H1 (cell line): ENCODE results near the gene AGR2. TPM values are rescaled to one million over a fixed set of nuclear protein-coding genes. Genes with fewer than 3 reads are reported as not detected.

ENCODE experiments used
- CTCF ChIA-PET: fragments of 300-600 bp; sonication (Branson Sonifier 250); formaldehyde crosslinking; loops from one replicate; lab custom pipeline; 2021; ENCODE audit not compliant: partially characterized antibody; lab: Charles Lee
- POLR2A ChIA-PET: fragments of 300-600 bp; sonication (Branson Sonifier 250); formaldehyde crosslinking; loops from one replicate; lab custom pipeline; 2021; ENCODE audit warnings: inconsistent platforms; ENCODE audit not compliant: partially characterized antibody; lab: Charles Lee
- DNase-seq, 2 experiments: peaks; one replicate each; pipeline versions ENCODE4 v3.0.0 to v3.0.0-alpha.2; 2010 to 2022; ENCODE audit warnings: low spot score in 2 of 2, low read depth in 1 of 2, mixed read lengths in 1 of 2
- FAIRE-seq: peaks from 2 replicates; lab custom pipeline; 2011; peaks lifted over from hg19 to GRCh38; lab: Jason Lieb, UNC
- H2AFZ ChIP-seq: 2 replicates; pipeline ENCODE4 v1.8.1; 2012; ENCODE audit warnings: low read length, inconsistent platforms
- H2AK5ac ChIP-seq: 2 replicates; pipeline ENCODE4 v1.6.1; 2013; ENCODE audit warnings: low read depth, low read length
- H2BK120ac ChIP-seq: replicated peaks from 2 replicates; pipeline ENCODE3; 2013; ENCODE audit warnings: low read depth, low read length, inconsistent platforms
- H2BK12ac ChIP-seq: 2 replicates; pipeline ENCODE4 v1.6.1; 2013; ENCODE audit warnings: low read depth, low read length
- H2BK15ac ChIP-seq: 2 replicates; pipeline ENCODE4 v1.6.1; 2013; ENCODE audit warnings: low read length
- H2BK20ac ChIP-seq: 2 replicates; pipeline ENCODE4 v1.6.1; 2013; ENCODE audit warnings: low read length
- H2BK5ac ChIP-seq: 2 replicates; pipeline ENCODE4 v1.6.1; 2013; ENCODE audit warnings: low read depth, low read length
- H3K14ac ChIP-seq: 2 replicates; pipeline ENCODE4 v1.6.1; 2013; ENCODE audit warnings: inconsistent platforms; ENCODE audit not compliant: insufficient read length
- H3K18ac ChIP-seq: 2 replicates; pipeline ENCODE4 v1.6.1; 2013; ENCODE audit warnings: low read length; ENCODE audit errors: extremely low read depth
- H3K23ac ChIP-seq: 2 replicates; pipeline ENCODE4 v1.6.1; 2013; ENCODE audit warnings: inconsistent platforms; ENCODE audit not compliant: insufficient read length
- H3K23me2 ChIP-seq: 2 replicates; pipeline ENCODE4 v1.6.1; 2013; ENCODE audit warnings: low read depth, low read length
- H3K27ac ChIP-seq: 2 replicates; pipeline ENCODE4 v1.6.1; 2011; ENCODE audit warnings: low read depth, low read length, inconsistent platforms
- H3K27me3 ChIP-seq, 4 experiments: replicated peaks in 1 of 4; 1 replicate in 1 of 4; 2 replicates in 3 of 4; pipeline versions ENCODE4 v1.6.1 to v1.8.1; 2011 to 2013; ENCODE audit warnings: low read length in 3 of 4, mild to moderate bottlenecking in 3 of 4, inconsistent platforms in 2 of 4, mixed read lengths in 2 of 4, moderate library complexity in 1 of 4; ENCODE audit not compliant: control insufficient read depth in 3 of 4, insufficient read depth in 3 of 4; ENCODE audit errors: extremely low read depth in 1 of 4
- H3K36me3 ChIP-seq, 4 experiments: 2 replicates each; pipeline versions ENCODE4 v1.6.1 to v1.8.1; 2011 to 2013; ENCODE audit warnings: mild to moderate bottlenecking in 4 of 4, low read length in 3 of 4, moderate library complexity in 2 of 4, control low read depth in 1 of 4, inconsistent platforms in 1 of 4; ENCODE audit not compliant: insufficient read depth in 4 of 4, control insufficient read depth in 2 of 4
- H3K4ac ChIP-seq: replicated peaks from 2 replicates; pipeline ENCODE3; 2013; ENCODE audit warnings: low read length, low read depth, mixed read lengths, inconsistent platforms; ENCODE audit not compliant: insufficient read length
- H3K4me1 ChIP-seq, 4 experiments: replicated peaks in 1 of 4; 1 replicate in 1 of 4; 2 replicates in 3 of 4; pipeline versions ENCODE4 v1.6.1 to v1.8.1; 2011 to 2013; ENCODE audit warnings: low read length in 3 of 4, inconsistent platforms in 2 of 4, mixed read lengths in 1 of 4; ENCODE audit not compliant: insufficient read depth in 4 of 4, control insufficient read depth in 3 of 4
- H3K4me2 ChIP-seq, 2 experiments: 2 replicates each; pipeline versions ENCODE4 v1.6.1 to v1.8.1; 2011 to 2013; ENCODE audit warnings: low read depth in 2 of 2, low read length in 2 of 2, control low read depth in 1 of 2, inconsistent platforms in 1 of 2, mild to moderate bottlenecking in 1 of 2; ENCODE audit not compliant: insufficient read depth in 1 of 2
- H3K4me3 ChIP-seq, 4 experiments: fragments of 200-600, 300-600 bp in 1 of 4; sonication (generic), shearing (Covaris generic), sonication (Bioruptor Twin) in 1 of 4; 2 replicates each; pipeline versions ENCODE4 v1.5.1 to v1.8.1; 2011 to 2016; ENCODE audit warnings: low read length in 4 of 4, low read depth in 3 of 4, control low read depth in 2 of 4, inconsistent platforms in 2 of 4, mild to moderate bottlenecking in 2 of 4, mixed read lengths in 1 of 4, moderate library complexity in 1 of 4; ENCODE audit not compliant: insufficient read depth in 2 of 4; ENCODE audit errors: extremely low read depth in 1 of 4
- H3K56ac ChIP-seq: replicated peaks from 2 replicates; pipeline ENCODE3; 2013; ENCODE audit warnings: low read depth, mild to moderate bottlenecking, mixed read lengths, low read length, inconsistent platforms; ENCODE audit not compliant: insufficient read length
- H3K79me1 ChIP-seq: 2 replicates; pipeline ENCODE4 v1.6.1; 2013; ENCODE audit warnings: low read depth, low read length, control low read depth
- H3K79me2 ChIP-seq, 2 experiments: 2 replicates each; pipeline versions ENCODE4 v1.6.1 to v1.8.1; 2012 to 2013; ENCODE audit warnings: low read length in 2 of 2, mild to moderate bottlenecking in 2 of 2, inconsistent platforms in 1 of 2; ENCODE audit not compliant: insufficient read depth in 2 of 2, control insufficient read depth in 1 of 2
- H3K9ac ChIP-seq, 4 experiments: replicated peaks in 1 of 4; 1 replicate in 1 of 4; 2 replicates in 3 of 4; pipeline versions ENCODE4 v1.6.1 to v1.8.1; 2011 to 2013; ENCODE audit warnings: low read depth in 3 of 4, low read length in 3 of 4, control low read depth in 2 of 4, mild to moderate bottlenecking in 2 of 4, moderate library complexity in 2 of 4, inconsistent platforms in 1 of 4; ENCODE audit errors: extremely low read depth in 1 of 4
- H3K9me3 ChIP-seq, 2 experiments: 2 replicates each; pipeline versions ENCODE4 v1.6.1 to v1.8.1; 2012 to 2013; ENCODE audit warnings: mild to moderate bottlenecking in 2 of 2, moderate library complexity in 2 of 2, control low read depth in 1 of 2, inconsistent platforms in 1 of 2, low read depth in 1 of 2, low read length in 1 of 2, mixed read lengths in 1 of 2; ENCODE audit not compliant: insufficient read depth in 2 of 2
- H4K20me1 ChIP-seq, 2 experiments: replicated peaks in 1 of 2; 2 replicates each; pipeline versions ENCODE3 to v1.8.1; 2011 to 2013; ENCODE audit warnings: inconsistent platforms in 2 of 2, low read length in 2 of 2, mild to moderate bottlenecking in 1 of 2; ENCODE audit not compliant: insufficient read depth in 2 of 2, control insufficient read depth in 1 of 2
- H4K5ac ChIP-seq: 2 replicates; pipeline ENCODE4 v1.6.1; 2013; ENCODE audit warnings: low read length, low read depth, mixed read lengths, inconsistent platforms; ENCODE audit not compliant: insufficient read length
- H4K8ac ChIP-seq: 2 replicates; pipeline ENCODE4 v1.8.0; 2013; ENCODE audit warnings: mild to moderate bottlenecking, moderate library complexity, low read length, inconsistent platforms; ENCODE audit not compliant: insufficient read depth; ENCODE audit errors: extremely low read depth
- H4K91ac ChIP-seq: replicated peaks from 2 replicates; pipeline ENCODE3; 2013; ENCODE audit warnings: low read length, mixed read lengths, inconsistent platforms; ENCODE audit not compliant: insufficient read length
- BCL11A ChIP-seq, 2 experiments: IDR thresholded peaks; one replicate each; pipeline ENCODE4 v1.6.1; 2011; ENCODE audit warnings: low read depth in 2 of 2, low read length in 2 of 2, mild to moderate bottlenecking in 2 of 2
- CBX8 ChIP-seq: fragments of 300-800, 300-1000 bp; sonication (generic); IDR thresholded peaks from 2 replicates; pipeline ENCODE4 v1.7.1; 2016; ENCODE audit warnings: low read depth, low read length, borderline replicate concordance
- GABPA ChIP-seq: IDR thresholded peaks from 2 replicates; pipeline ENCODE4 v1.6.1; 2011; ENCODE audit warnings: mild to moderate bottlenecking, low read length, moderate library complexity, borderline replicate concordance; ENCODE audit not compliant: insufficient read depth
- HDAC2 ChIP-seq, 2 experiments: fragments of 300-600 bp in 1 of 2; sonication (generic) in 1 of 2; IDR thresholded peaks; 2 replicates each; pipeline ENCODE4 v1.6.1; 2011 to 2012; ENCODE audit warnings: low read depth in 2 of 2, low read length in 2 of 2, mild to moderate bottlenecking in 2 of 2, moderate library complexity in 2 of 2, borderline replicate concordance in 1 of 2, inconsistent platforms in 1 of 2
- HDAC6 ChIP-seq: IDR thresholded peaks from one replicate; pipeline ENCODE4 v1.7.1; 2012; ENCODE audit warnings: low read depth, mild to moderate bottlenecking, inconsistent platforms, low read length, moderate library complexity
- JUN ChIP-seq: IDR thresholded peaks from 2 replicates; pipeline ENCODE4 v1.6.1; 2011; ENCODE audit warnings: low read depth, mild to moderate bottlenecking, improper control_type of control experiment, low read length
- KDM4A ChIP-seq: IDR thresholded peaks from one replicate; pipeline ENCODE4 v1.7.1; 2012; ENCODE audit warnings: low read depth, mild to moderate bottlenecking, moderate library complexity, low read length, inconsistent platforms; ENCODE audit not compliant: severe bottlenecking
- POLR2AphosphoS5 ChIP-seq: IDR thresholded peaks from 2 replicates; pipeline ENCODE4 v1.6.1; 2011; ENCODE audit warnings: low read depth, low read length
- RBBP5 ChIP-seq: IDR thresholded peaks from 2 replicates; pipeline ENCODE4 v1.7.1; 2012; ENCODE audit warnings: low read depth, mild to moderate bottlenecking, inconsistent platforms, low read length, moderate library complexity, borderline replicate concordance
- RNF2 ChIP-seq: fragments of 200-900, 300-1000 bp; sonication (generic); IDR thresholded peaks from 2 replicates; pipeline ENCODE4 v1.7.1; 2016; ENCODE audit warnings: borderline replicate concordance, low read depth, mild to moderate bottlenecking, antibody characterized with exemption, low read length; ENCODE audit not compliant: poor library complexity, severe bottlenecking; ENCODE audit errors: missing control alignments
- SAP30 ChIP-seq: fragments of 300-600 bp; sonication (generic); IDR thresholded peaks from 2 replicates; pipeline ENCODE4 v1.7.1; 2012; ENCODE audit warnings: low read length, moderate library complexity, mild to moderate bottlenecking, inconsistent platforms; ENCODE audit not compliant: insufficient read depth, insufficient replicate concordance
- SRF ChIP-seq: IDR thresholded peaks from 2 replicates; pipeline ENCODE4 v1.6.1; 2011; ENCODE audit warnings: mild to moderate bottlenecking, low read depth, low read length, moderate library complexity
- YY1 ChIP-seq: IDR thresholded peaks from 2 replicates; pipeline ENCODE4 v1.6.1; 2011; ENCODE audit warnings: low read depth, mild to moderate bottlenecking, low read length
- WGBS, 2 experiments: shearing (Covaris generic) in 1 of 2; methylation state at CpG; one replicate each; pipeline versions ENCODE4 v1.1.6 to v1.1.7; 2013 to 2015; ENCODE audit warnings: low lambda C conversion rate in 2 of 2, mixed read lengths in 2 of 2, inconsistent platforms in 1 of 2, low coverage in 1 of 2, missing lambda C conversion rate in 1 of 2; ENCODE audit not compliant: insufficient replicate concordance in 2 of 2, insufficient coverage in 1 of 2, insufficient read length in 1 of 2; ENCODE audit errors: extremely low coverage in 1 of 2, missing lambda C conversion rate in 1 of 2; 5-methylcytosine and 5-hydroxymethylcytosine counted together
- polyA plus RNA-seq, 7 experiments: library from polyadenylated mRNA; depleted of rRNA in 3 of 7; stranded (reverse) in 5 of 7; unstranded in 2 of 7; fragments of >200 nt in 5 of 7; fragments of 200-250 nt in 2 of 7; gene quantifications; 1 replicate in 5 of 7; 2 replicates in 1 of 7; 4 replicates in 1 of 7; pipeline versions ENCODE4 v1.2.1 to v1.2.3, GENCODE V29; 2011 to 2013; ENCODE audit warnings: missing spikeins in 2 of 7, mixed read lengths in 2 of 7
- total RNA-seq: library from RNA; stranded (reverse); fragmentation: NEBNext Ultra II Directional; extraction: Animal tissue kit (Norgen Biotek cat#: 25700); gene quantifications from 2 replicates; pipeline ENCODE4 v1.2.1, GENCODE V29; 2021

Gene AGR2
- total and polyA plus RNA-seq, 2 of the 8 experiments (the other 6 are each of a cell fraction or from before 2014, with no cell fraction given), result not detected

DNA sequence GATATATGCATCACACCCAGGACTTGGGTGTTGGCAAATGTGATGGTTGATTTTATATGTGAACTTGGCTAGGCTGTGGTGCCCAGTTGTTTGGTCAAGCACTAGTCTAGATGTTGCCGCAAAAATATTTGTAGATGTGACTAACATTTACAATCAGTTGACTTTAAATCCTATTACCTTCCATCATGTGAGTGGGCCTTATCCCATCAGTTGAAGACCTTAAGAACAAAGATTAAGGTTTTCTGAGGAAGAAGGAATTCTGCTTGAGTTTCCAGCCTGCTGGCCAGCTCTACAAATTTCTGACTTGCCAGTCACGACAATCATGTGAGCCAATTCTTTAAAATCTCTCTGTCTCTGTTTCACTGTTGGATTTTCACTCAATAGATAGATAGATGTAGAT, 30.9 kb downstream of the AGR2 start:
- Histone ChIP-seq H2BK12ac (no peak overlapping the region), H2BK5ac (no peak overlapping the region), H3K18ac (no peak overlapping the region), H4K91ac (no peak overlapping the region), H4K8ac (no peak overlapping the region), H3K23ac (no peak overlapping the region), H2BK20ac (no peak overlapping the region), H3K79me1 (no peaks in the 10 kb centered on the region), H3K23me2 (no peaks in the 10 kb centered on the region), H2BK15ac (no peak overlapping the region), H3K9me3 (no peaks in the 10 kb centered on the region), H3K27me3 (no peaks in the 10 kb centered on the region), H3K4me3 (no peak overlapping the region), H4K20me1 (no peaks in the 10 kb centered on the region), H3K4me2 (no peak overlapping the region), H4K5ac (no peak overlapping the region), H3K56ac (no peak overlapping the region), H3K9ac (no peak overlapping the region), H2AFZ (no peak overlapping the region), H3K4me1 (peaks cover 0 to 8% (median 5%) of the 10 kb centered on the region in 4 experiments; a peak in 3 of 7 replicates), H3K14ac (no peak overlapping the region), H3K27ac (no peak overlapping the region), H3K4ac (no peak overlapping the region), H3K36me3 (no peaks in the 10 kb centered on the region), H3K79me2 (peaks cover 0 to 4% of the 10 kb centered on the region in 2 experiments; a peak in 1 of 4 replicates), H2BK120ac (no peak overlapping the region), H2AK5ac (no peak overlapping the region)
- 87% methylated on average over 2 of the region's 2 CpGs; no CpG with 5 or more reads in 1 of the 2 experiments for WGBS, 2 experiments
- POLR2A ChIA-PET, result no interaction called here
- TF ChIP-seq POLR2AphosphoS5 (no peak), RBBP5 (no peak), RNF2 (no peak), CBX8 (no peak), KDM4A (no peak), JUN (no peak), SAP30 (no peak), SRF (no peak), HDAC2 (IDR thresholded peaks at IDR 0.05; ENCODE audit: borderline replicate concordance in 1 of 2, low read depth in 2 of 2, low read length in 2 of 2) (no peak), BCL11A (IDR thresholded peaks at IDR 0.05; ENCODE audit: low read depth in 2 of 2, low read length in 2 of 2) (no peak), HDAC6 (no peak), YY1 (no peak), GABPA (no peak)
- DNase-seq, result no peak
- no peak for FAIRE-seq
- CTCF ChIA-PET, result no interaction called here
